Measurements from ENCODE around the gene ILF2. TPM values are rescaled to one million over a fixed set of nuclear protein-coding genes. Genes with fewer than 3 reads are reported as not detected.

ILF2 gene
- total RNA-seq, 1 experiment from 2014 or later: 372 TPM

Other genes with a start within 250 kb of the ILF2 start
- gene S100A7, start 210.3 kb downstream of the ILF2 start, total RNA-seq (2014; rRNA removed; shearing (Covaris generic); ENCODE audit: low replicate concordance): not detected in 2 replicates
- gene S100A6, start 135.0 kb downstream of the ILF2 start, total RNA-seq (2014; rRNA removed; shearing (Covaris generic); ENCODE audit: low replicate concordance): 474 and 904 TPM in 2 replicates
- not detected in 2 replicates for gene S100A5, start 130.1 kb downstream of the ILF2 start, total RNA-seq (2014; rRNA removed; shearing (Covaris generic); ENCODE audit: low replicate concordance)
- 438 and 702 TPM in 2 replicates for gene S100A4, start 125.2 kb downstream of the ILF2 start, total RNA-seq (2014; rRNA removed; shearing (Covaris generic); ENCODE audit: low replicate concordance)
- 0.81 and 3.4 TPM in 2 replicates for gene S100A3, start 121.7 kb downstream of the ILF2 start, total RNA-seq (2014; rRNA removed; shearing (Covaris generic); ENCODE audit: low replicate concordance)
- 29.6 and 34.8 TPM in 2 replicates for gene S100A2, start 105.1 kb downstream of the ILF2 start, total RNA-seq (2014; rRNA removed; shearing (Covaris generic); ENCODE audit: low replicate concordance)
- 315 and 318 TPM in 2 replicates for gene S100A16, start 57.9 kb downstream of the ILF2 start, total RNA-seq (2014; rRNA removed; shearing (Covaris generic); ENCODE audit: low replicate concordance)
- gene S100A14, start 54.7 kb downstream of the ILF2 start, total RNA-seq (2014; rRNA removed; shearing (Covaris generic); ENCODE audit: low replicate concordance): 1.3 TPM in 1 of 2 replicates, not detected in the other
- gene S100A13, start 43.5 kb downstream of the ILF2 start, total RNA-seq (2014; rRNA removed; shearing (Covaris generic); ENCODE audit: low replicate concordance): 128 and 143 TPM in 2 replicates
- 0.99 TPM in 1 of 2 replicates, not detected in the other for gene S100A1, start 42.6 kb downstream of the ILF2 start, total RNA-seq (2014; rRNA removed; shearing (Covaris generic); ENCODE audit: low replicate concordance)
- 61.0 and 72.4 TPM in 2 replicates for gene CHTOP, start 36.9 kb downstream of the ILF2 start, total RNA-seq (2014; rRNA removed; shearing (Covaris generic); ENCODE audit: low replicate concordance)
- 50.4 and 84.0 TPM in 2 replicates for gene SNAPIN, start 12.3 kb downstream of the ILF2 start, total RNA-seq (2014; rRNA removed; shearing (Covaris generic); ENCODE audit: low replicate concordance)
- gene NPR1, start 7.7 kb upstream of the ILF2 start, total RNA-seq (2014; rRNA removed; shearing (Covaris generic); ENCODE audit: low replicate concordance): 0.33 TPM in 1 of 2 replicates, not detected in the other
- gene INTS3, start 57.1 kb upstream of the ILF2 start, total RNA-seq (2014; rRNA removed; shearing (Covaris generic); ENCODE audit: low replicate concordance): 22.4 and 29.4 TPM in 2 replicates
- 1.3 and 3.3 TPM in 2 replicates for gene SLC27A3, start 104.4 kb upstream of the ILF2 start, total RNA-seq (2014; rRNA removed; shearing (Covaris generic); ENCODE audit: low replicate concordance)